Mesendoderm (in vitro differentiated cells): ENCODE measurements around the gene ACOT2.
"Not testable (repeated sequence)": the region's sequence is repeated elsewhere in the genome, so short reads cannot be mapped to it uniquely, and the experiment has no call there.

Experiments
- DNase-seq: peaks from one replicate; pipeline ENCODE4 v3.0.0; 2013
- H2AK5ac ChIP-seq: 2 replicates; pipeline ENCODE4 v1.6.1; 2013; ENCODE audit warnings: low read length, inconsistent platforms
- H2BK120ac ChIP-seq: 2 replicates; pipeline ENCODE4 v1.6.1; 2013; ENCODE audit warnings: low read depth, mild to moderate bottlenecking, low read length, moderate library complexity, mixed read lengths
- H2BK15ac ChIP-seq: replicated peaks from 2 replicates; pipeline ENCODE4 v1.6.1; 2013; ENCODE audit warnings: low read depth, mild to moderate bottlenecking, moderate library complexity
- H2BK5ac ChIP-seq: 2 replicates; pipeline ENCODE4 v1.6.1; 2013; ENCODE audit warnings: low read length, inconsistent platforms
- H3K18ac ChIP-seq: 2 replicates; pipeline ENCODE4 v1.6.1; 2013; ENCODE audit warnings: mild to moderate bottlenecking, low read length, mixed read lengths
- H3K23ac ChIP-seq: one replicate; pipeline ENCODE4 v1.6.1; 2013; ENCODE audit warnings: low read length
- H3K27ac ChIP-seq: 2 replicates; pipeline ENCODE4 v1.5.1; 2013; ENCODE audit warnings: low read depth, mild to moderate bottlenecking, inconsistent platforms, low read length, moderate library complexity
- H3K27me3 ChIP-seq: 2 replicates; pipeline ENCODE4 v1.6.1; 2013; ENCODE audit warnings: low read length, control low read depth, mild to moderate bottlenecking, inconsistent platforms; ENCODE audit not compliant: insufficient read depth, poor library complexity
- H3K36me3 ChIP-seq: 2 replicates; pipeline ENCODE4 v1.6.1; 2013; ENCODE audit warnings: low read length, inconsistent platforms; ENCODE audit not compliant: control insufficient read depth, insufficient read depth
- H3K4ac ChIP-seq: one replicate; pipeline ENCODE4 v1.6.1; 2013; ENCODE audit warnings: low read depth, mild to moderate bottlenecking, low read length, moderate library complexity
- H3K4me1 ChIP-seq: 2 replicates; pipeline ENCODE4 v1.6.1; 2013; ENCODE audit warnings: low read depth, low read length, inconsistent platforms; ENCODE audit not compliant: control insufficient read depth
- H3K4me2 ChIP-seq: 2 replicates; pipeline ENCODE4 v1.6.1; 2013; ENCODE audit warnings: low read length
- H3K4me3 ChIP-seq: 2 replicates; pipeline ENCODE4 v1.5.1; 2013; ENCODE audit warnings: mild to moderate bottlenecking, low read length
- H3K56ac ChIP-seq: one replicate; pipeline ENCODE4 v1.6.1; 2013; ENCODE audit warnings: low read length
- H3K79me1 ChIP-seq: 2 replicates; pipeline ENCODE4 v1.6.1; 2013; ENCODE audit warnings: low read length, inconsistent platforms
- H3K79me2 ChIP-seq: 2 replicates; pipeline ENCODE4 v1.6.1; 2013; ENCODE audit warnings: mild to moderate bottlenecking, low read length; ENCODE audit not compliant: control insufficient read depth, insufficient read depth
- H3K9ac ChIP-seq: 2 replicates; pipeline ENCODE4 v1.6.1; 2013; ENCODE audit warnings: low read length, inconsistent platforms
- H4K5ac ChIP-seq: one replicate; pipeline ENCODE4 v1.6.1; 2013; ENCODE audit warnings: low read length
- H4K8ac ChIP-seq: one replicate; pipeline ENCODE4 v1.6.1; 2013; ENCODE audit warnings: low read depth, mild to moderate bottlenecking, control low read depth, low read length, moderate library complexity
- WGBS: extraction: QIAGEN DNeasy Blood & Tissue Kit; methylation state at CpG from one replicate; pipeline ENCODE4 v1.1.7; 2013; ENCODE audit warnings: low lambda C conversion rate, missing lambda C conversion rate; ENCODE audit not compliant: insufficient coverage; ENCODE audit errors: extremely low coverage; 5-methylcytosine and 5-hydroxymethylcytosine counted together

The ACOT2 gene

DNA sequence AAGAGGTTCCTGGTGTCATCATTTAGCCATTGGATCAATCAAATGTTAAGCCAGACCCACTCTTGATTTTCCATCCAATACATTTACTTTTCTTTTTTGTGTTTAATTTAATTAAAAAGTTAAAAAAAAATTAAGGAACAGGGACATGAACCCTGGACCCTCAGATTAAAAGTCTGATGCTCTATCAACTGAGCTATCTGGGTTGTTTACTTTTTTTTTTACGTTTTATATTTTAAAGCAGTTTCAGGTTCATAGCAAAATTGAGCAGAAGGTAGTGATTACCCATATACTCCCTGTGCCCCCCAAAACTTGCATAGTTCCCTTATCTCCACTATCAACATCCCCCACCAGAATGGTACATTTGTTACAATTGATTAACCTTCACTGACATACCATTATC lies 19.7 kb downstream of the ACOT2 start:
- no peak overlapping the region for H3K4me3 ChIP-seq
- no peak overlapping the region for H2BK120ac ChIP-seq
- no peak overlapping the region for H2BK5ac ChIP-seq
- WGBS, result no CpG with 5 or more reads among the region's 1 CpG
- no peak overlapping the region for H3K27ac ChIP-seq
- H3K4me2 ChIP-seq, result no peak overlapping the region
- no peak overlapping the region for H2BK15ac ChIP-seq
- H3K79me2 ChIP-seq, result no peaks in the 10 kb centered on the region
- H3K36me3 ChIP-seq, result no peaks in the 10 kb centered on the region
- no peak overlapping the region for H3K56ac ChIP-seq
- H3K4me1 ChIP-seq, result no peaks in the 10 kb centered on the region
- no peaks in the 10 kb centered on the region for H3K27me3 ChIP-seq
- H3K18ac ChIP-seq, result no peak overlapping the region
- no peaks in the 10 kb centered on the region for H3K79me1 ChIP-seq
- no peak overlapping the region for H4K8ac ChIP-seq
- no peak overlapping the region for H3K9ac ChIP-seq
- H2AK5ac ChIP-seq, result no peak overlapping the region
- H3K4ac ChIP-seq, result no peak overlapping the region
- DNase-seq, result no peak
- H4K5ac ChIP-seq, result no peak overlapping the region
- H3K23ac ChIP-seq, result no peak overlapping the region

DNA sequence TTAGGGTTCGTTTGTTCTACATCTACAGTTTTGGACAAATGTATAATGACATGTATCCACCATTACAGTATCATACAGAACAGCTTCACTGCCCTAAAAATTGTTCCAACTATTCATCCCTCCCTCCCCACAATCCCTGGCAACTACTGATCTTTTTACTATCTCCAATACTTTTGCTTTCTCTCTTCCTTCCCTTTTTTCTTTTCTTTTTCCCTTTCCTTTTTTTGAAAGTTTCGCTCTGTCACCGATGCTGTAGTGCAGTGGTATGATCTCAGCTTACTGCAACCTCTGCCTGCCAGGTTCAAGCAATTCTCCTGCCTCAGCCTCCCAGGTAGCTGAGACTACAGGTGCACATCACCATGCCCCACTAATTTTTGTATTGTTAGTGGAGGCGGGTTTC lies 20.1 kb downstream of the ACOT2 start:
- H3K27me3 ChIP-seq, result no peaks in the 10 kb centered on the region
- H3K4me2 ChIP-seq, result no peak overlapping the region
- WGBS, result no CpG with 5 or more reads among the region's 4 CpGs
- no peaks in the 10 kb centered on the region for H3K4me1 ChIP-seq
- no peaks in the 10 kb centered on the region for H3K79me2 ChIP-seq
- H3K4ac ChIP-seq, result no peak overlapping the region
- H3K18ac ChIP-seq, result no peak overlapping the region
- H3K56ac ChIP-seq, result no peak overlapping the region
- DNase-seq, result no peak
- H3K27ac ChIP-seq, result no peak overlapping the region
- no peak overlapping the region for H2AK5ac ChIP-seq
- no peak overlapping the region for H4K8ac ChIP-seq
- H3K4me3 ChIP-seq, result no peak overlapping the region
- H3K23ac ChIP-seq, result no peak overlapping the region
- H2BK5ac ChIP-seq, result no peak overlapping the region
- no peaks in the 10 kb centered on the region for H3K36me3 ChIP-seq
- no peaks in the 10 kb centered on the region for H3K79me1 ChIP-seq
- no peak overlapping the region for H2BK120ac ChIP-seq
- H3K9ac ChIP-seq, result no peak overlapping the region
- H2BK15ac ChIP-seq, result no peak overlapping the region
- H4K5ac ChIP-seq, result no peak overlapping the region

DNA sequence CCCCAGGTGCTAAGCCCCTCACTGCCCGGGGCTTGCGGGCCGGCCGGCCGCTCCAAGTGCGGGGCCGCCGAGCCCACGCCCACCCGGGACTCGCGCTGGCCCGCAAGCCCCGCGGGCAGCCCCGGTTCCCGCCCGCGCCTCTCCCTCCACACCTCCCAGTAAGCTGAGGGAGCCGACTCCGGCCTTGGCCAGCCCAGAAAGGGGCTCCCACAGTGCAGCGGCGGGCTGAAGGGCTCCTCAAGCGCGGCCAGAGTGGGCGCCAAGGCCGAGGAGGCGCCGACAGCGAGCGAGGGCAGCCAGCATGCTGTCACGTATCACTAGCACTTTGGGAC lies 21.6 kb downstream of the ACOT2 start:
- not testable (repeated sequence) for H3K4me1 ChIP-seq, H2BK120ac ChIP-seq, H4K8ac ChIP-seq, H4K5ac ChIP-seq, H3K18ac ChIP-seq, DNase-seq, H2BK5ac ChIP-seq, H3K27ac ChIP-seq, H3K36me3 ChIP-seq, H3K79me1 ChIP-seq, H2AK5ac ChIP-seq, H3K4ac ChIP-seq, H3K4me3 ChIP-seq, H3K9ac ChIP-seq, H3K23ac ChIP-seq, H3K4me2 ChIP-seq, H3K56ac ChIP-seq, H3K27me3 ChIP-seq, H2BK15ac ChIP-seq, H3K79me2 ChIP-seq
- no CpG with 5 or more reads among the region's 32 CpGs for WGBS

DNA sequence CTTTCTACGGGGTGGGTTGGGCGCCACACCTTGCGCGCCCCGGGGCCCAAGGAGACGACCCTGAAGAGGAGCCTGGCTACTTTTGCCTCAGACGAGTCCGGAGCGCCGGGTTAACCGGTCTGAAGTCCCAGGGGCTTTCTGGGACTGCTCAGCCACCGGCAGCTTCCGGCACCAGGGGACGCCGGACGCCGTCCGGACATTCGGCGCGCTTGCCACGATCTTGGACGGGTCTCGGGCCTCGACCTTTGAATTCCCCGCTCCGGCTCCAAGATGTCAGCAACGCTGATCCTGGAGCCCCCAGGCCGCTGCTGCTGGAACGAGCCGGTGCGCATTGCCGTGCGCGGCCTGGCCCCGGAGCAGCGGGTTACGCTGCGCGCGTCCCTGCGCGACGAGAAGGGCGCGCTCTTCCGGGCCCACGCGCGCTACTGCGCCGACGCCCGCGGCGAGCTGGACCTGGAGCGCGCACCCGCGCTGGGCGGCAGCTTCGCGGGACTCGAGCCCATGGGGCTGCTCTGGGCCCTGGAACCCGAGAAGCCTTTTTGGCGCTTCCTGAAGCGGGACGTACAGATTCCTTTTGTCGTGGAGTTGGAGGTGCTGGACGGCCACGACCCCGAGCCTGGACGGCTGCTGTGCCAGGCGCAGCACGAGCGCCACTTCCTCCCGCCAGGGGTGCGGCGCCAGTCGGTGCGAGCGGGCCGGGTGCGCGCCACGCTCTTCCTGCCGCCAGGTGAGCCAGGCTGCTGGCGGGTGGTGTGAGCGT lies 22.9 kb downstream of the ACOT2 start, which contains the start of gene ACOT4:
Gene ACOT4 (plus strand): TSS at position 184 of the 760 bp plus-strand sequence. CDS start 87 bp downstream, at position 271.
- H4K8ac ChIP-seq, result no peak within 1 kb of the TSS
- H3K36me3 ChIP-seq, result no peaks in the 10 kb centered on the region
- H3K4me2 ChIP-seq, result peak within 1 kb of the TSS; percentile 16
- H3K27me3 ChIP-seq, result no peaks in the 10 kb centered on the region
- H2BK120ac ChIP-seq, result no peak within 1 kb of the TSS
- no peaks in the 10 kb centered on the region for H3K79me1 ChIP-seq
- no peak within 1 kb of the TSS for H3K23ac ChIP-seq
- H4K5ac ChIP-seq, result no peak within 1 kb of the TSS
- peak within 1 kb of the TSS; percentile 77 for H3K56ac ChIP-seq
- H3K9ac ChIP-seq, result peak within 1 kb of the TSS; percentile 4
- H3K27ac ChIP-seq, result no peak within 1 kb of the TSS
- no CpG with 5 or more reads among the region's 89 CpGs for WGBS
- no peaks in the 10 kb centered on the region for H3K4me1 ChIP-seq
- H3K18ac ChIP-seq, result no peak within 1 kb of the TSS
- H3K79me2 ChIP-seq, result no peaks in the 10 kb centered on the region
- no peak within 1 kb of the TSS for H2BK5ac ChIP-seq
- no peak within 1 kb of the TSS for H2AK5ac ChIP-seq
- no peak within 1 kb of the TSS for H3K4me3 ChIP-seq
- peak; percentile 27 for DNase-seq
- no peak within 1 kb of the TSS for H2BK15ac ChIP-seq
- H3K4ac ChIP-seq, result no peak within 1 kb of the TSS

DNA sequence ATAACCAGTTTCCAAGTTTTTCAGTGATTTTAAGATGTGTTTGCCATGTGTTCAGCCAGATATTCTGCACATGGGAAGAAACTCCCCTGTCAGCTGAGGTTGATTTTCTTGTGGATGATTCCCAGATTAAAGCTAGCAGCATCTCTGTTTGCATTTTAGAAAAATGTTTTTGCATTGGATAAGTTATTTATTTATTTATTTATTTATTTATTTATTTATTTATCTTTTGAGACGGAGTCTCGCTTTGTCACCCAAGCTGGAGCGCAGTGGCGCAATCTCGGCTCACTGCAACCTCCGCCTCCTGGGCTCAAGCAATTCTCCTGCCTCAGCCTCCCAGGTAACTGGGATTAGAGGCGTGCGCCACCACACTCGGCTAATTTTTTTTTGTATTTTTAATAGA lies 25.5 kb downstream of the ACOT2 start:
- Histone ChIP-seq H2AK5ac (no peak overlapping the region), H3K79me2 (no peaks in the 10 kb centered on the region), H2BK120ac (no peak overlapping the region), H3K36me3 (no peaks in the 10 kb centered on the region), H3K27me3 (no peaks in the 10 kb centered on the region), H2BK5ac (no peak overlapping the region), H3K56ac (no peak overlapping the region), H2BK15ac (no peak overlapping the region), H3K23ac (no peak overlapping the region), H4K5ac (no peak overlapping the region), H3K4me2 (no peak overlapping the region), H3K4me3 (no peak overlapping the region), H3K79me1 (no peaks in the 10 kb centered on the region), H3K4ac (no peak overlapping the region), H3K9ac (no peak overlapping the region), H4K8ac (no peak overlapping the region), H3K27ac (no peak overlapping the region), H3K18ac (no peak overlapping the region), H3K4me1 (no peaks in the 10 kb centered on the region)
- DNase-seq, result no peak
- WGBS, result no CpG with 5 or more reads among the region's 9 CpGs

DNA sequence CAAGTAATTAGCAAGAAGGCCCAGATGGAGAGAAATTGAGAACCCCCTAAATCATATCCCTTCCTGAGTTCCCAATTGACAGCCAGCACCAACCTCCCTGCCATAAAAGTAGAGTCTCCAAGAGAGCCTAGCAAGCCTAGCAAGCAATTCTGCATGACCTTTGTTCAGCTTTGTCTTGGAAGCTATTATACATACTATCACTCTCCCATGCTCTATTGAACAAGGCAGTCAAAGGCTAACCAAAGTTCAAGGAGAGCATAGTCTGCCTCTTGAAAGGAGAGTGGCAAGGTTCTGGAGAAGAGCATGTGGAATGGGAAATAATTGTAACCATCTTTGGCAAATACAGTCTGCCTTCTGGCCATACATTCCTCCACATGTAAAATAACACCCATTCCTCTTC lies 30.5 kb downstream of the ACOT2 start:
- no peak overlapping the region for H2BK120ac ChIP-seq
- H3K18ac ChIP-seq, result no peak overlapping the region
- no peak overlapping the region for H3K56ac ChIP-seq
- no peak overlapping the region for H3K4me2 ChIP-seq
- H3K23ac ChIP-seq, result no peak overlapping the region
- H3K79me2 ChIP-seq, result no peaks in the 10 kb centered on the region
- no peaks in the 10 kb centered on the region for H3K79me1 ChIP-seq
- DNase-seq, result no peak
- H3K27me3 ChIP-seq, result no peaks in the 10 kb centered on the region
- H3K4me1 ChIP-seq, result no peaks in the 10 kb centered on the region
- H3K9ac ChIP-seq, result no peak overlapping the region
- no peak overlapping the region for H2AK5ac ChIP-seq
- H3K36me3 ChIP-seq, result no peaks in the 10 kb centered on the region
- H4K5ac ChIP-seq, result no peak overlapping the region
- no peak overlapping the region for H2BK15ac ChIP-seq
- no peak overlapping the region for H3K4ac ChIP-seq
- H3K27ac ChIP-seq, result no peak overlapping the region
- no peak overlapping the region for H4K8ac ChIP-seq
- H3K4me3 ChIP-seq, result no peak overlapping the region
- H2BK5ac ChIP-seq, result no peak overlapping the region
